Measurements from ENCODE around the gene BAHCC1.
"Not testable (repeated sequence)": the region's sequence is repeated elsewhere in the genome, so short reads cannot be mapped to it uniquely, and the experiment has no call there.

BAHCC1 gene

GRCh38 chr17:81352056-81352455 lies 43.2 kb upstream of the BAHCC1 start:
- H3K27ac ChIP-seq (ENCODE audit: low read depth, low read length); H3K27me3 ChIP-seq (ENCODE audit: control insufficient read depth in 5 of 5, insufficient read depth in 4 of 5, low read length in 5 of 5); H3K9me3 ChIP-seq (ENCODE audit: control insufficient read depth in 5 of 5, low read length in 5 of 5); H3K4me3 ChIP-seq (ENCODE audit: low read depth in 1 of 5, low read length in 5 of 5); H3K9ac ChIP-seq (ENCODE audit: low read length in 5 of 5); H3K36me3 ChIP-seq (ENCODE audit: control insufficient read depth in 5 of 5, insufficient read depth in 5 of 5, low read length in 5 of 5): not testable (repeated sequence)
- H3K4me1 ChIP-seq (ENCODE audit: control insufficient read depth in 5 of 5, insufficient read depth in 5 of 5, low read length in 5 of 5) = peaks cover 0 to 18% (median 7%) of the 10 kb centered on the region in 5 donors

DNA sequence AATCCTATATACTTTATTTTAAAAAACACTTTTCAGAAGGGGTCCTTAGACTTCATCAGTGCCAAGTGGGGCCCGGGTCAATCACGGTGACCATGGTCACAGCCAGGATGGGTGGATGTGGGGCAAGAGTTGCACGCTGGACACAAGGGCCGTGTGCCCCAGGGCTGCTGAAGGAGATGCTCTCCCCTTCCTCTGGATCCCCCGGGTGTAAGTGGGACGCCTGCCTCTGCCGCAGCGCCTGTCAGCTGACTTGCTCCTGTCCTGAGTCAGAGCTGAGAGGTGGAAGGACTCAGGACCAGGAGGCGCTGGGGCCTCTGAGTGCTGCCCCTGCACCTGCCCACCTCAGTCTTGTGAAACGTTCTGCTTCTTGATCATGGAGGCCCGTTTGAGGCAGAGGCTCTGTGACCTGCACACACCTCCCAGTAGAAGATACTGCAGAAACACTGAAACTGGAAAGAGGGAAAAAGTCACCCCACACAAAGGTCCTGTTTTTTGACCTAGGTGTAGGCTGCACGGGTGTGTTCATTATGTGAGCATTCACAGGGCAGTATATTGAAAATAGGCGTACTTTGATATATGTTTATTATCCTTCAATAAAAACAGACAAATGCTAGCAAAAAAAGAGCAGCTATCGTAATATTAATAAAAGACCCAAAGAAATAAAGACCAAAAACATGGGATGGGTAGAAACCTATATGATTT lies 40.9 kb upstream of the BAHCC1 start:
- Histone ChIP-seq H3K27ac (ENCODE audit: low read depth, low read length) (no peak overlapping the region), H3K4me3 (ENCODE audit: low read depth in 1 of 5, low read length in 5 of 5) (no peak overlapping the region), H3K27me3 (ENCODE audit: control insufficient read depth in 5 of 5, insufficient read depth in 4 of 5, low read length in 5 of 5) (no peaks in the 10 kb centered on the region), H3K4me1 (ENCODE audit: control insufficient read depth in 5 of 5, insufficient read depth in 5 of 5, low read length in 5 of 5) (peaks cover 0 to 15% (median 6%) of the 10 kb centered on the region in 5 donors), H3K9ac (ENCODE audit: low read length in 5 of 5) (no peak overlapping the region), H3K36me3 (ENCODE audit: control insufficient read depth in 5 of 5, insufficient read depth in 5 of 5, low read length in 5 of 5) (no peaks in the 10 kb centered on the region), H3K9me3 (ENCODE audit: control insufficient read depth in 5 of 5, low read length in 5 of 5) (no peaks in the 10 kb centered on the region)

DNA sequence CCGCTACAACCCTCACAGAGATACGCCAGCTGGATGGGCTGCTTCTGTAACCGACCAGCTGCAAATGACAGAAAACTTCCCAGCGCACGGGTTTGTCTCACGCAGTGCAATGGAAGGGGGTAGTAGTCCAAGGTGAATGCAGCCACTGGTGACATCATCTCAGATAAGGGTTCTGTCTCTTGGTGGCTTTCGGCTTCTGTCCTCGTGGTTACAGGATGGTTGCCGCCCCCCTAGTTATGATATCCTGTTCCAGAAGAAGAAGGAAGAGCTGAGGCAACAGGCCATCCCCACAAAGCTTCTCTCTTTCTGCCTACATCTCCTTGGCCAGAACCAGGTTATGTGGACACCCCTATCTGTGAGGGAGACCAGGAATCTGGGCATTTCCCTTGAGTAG lies 40.3 kb upstream of the BAHCC1 start:
- Histone ChIP-seq H3K36me3 (ENCODE audit: control insufficient read depth in 5 of 5, insufficient read depth in 5 of 5, low read length in 5 of 5) (no peaks in the 10 kb centered on the region), H3K27me3 (ENCODE audit: control insufficient read depth in 5 of 5, insufficient read depth in 4 of 5, low read length in 5 of 5) (no peaks in the 10 kb centered on the region), H3K4me1 (ENCODE audit: control insufficient read depth in 5 of 5, insufficient read depth in 5 of 5, low read length in 5 of 5) (peaks cover 0 to 10% (median 5%) of the 10 kb centered on the region in 5 donors), H3K9me3 (ENCODE audit: control insufficient read depth in 5 of 5, low read length in 5 of 5) (no peaks in the 10 kb centered on the region), H3K4me3 (ENCODE audit: low read depth in 1 of 5, low read length in 5 of 5) (no peak overlapping the region), H3K27ac (ENCODE audit: low read depth, low read length) (no peak overlapping the region), H3K9ac (ENCODE audit: low read length in 5 of 5) (no peak overlapping the region)

DNA sequence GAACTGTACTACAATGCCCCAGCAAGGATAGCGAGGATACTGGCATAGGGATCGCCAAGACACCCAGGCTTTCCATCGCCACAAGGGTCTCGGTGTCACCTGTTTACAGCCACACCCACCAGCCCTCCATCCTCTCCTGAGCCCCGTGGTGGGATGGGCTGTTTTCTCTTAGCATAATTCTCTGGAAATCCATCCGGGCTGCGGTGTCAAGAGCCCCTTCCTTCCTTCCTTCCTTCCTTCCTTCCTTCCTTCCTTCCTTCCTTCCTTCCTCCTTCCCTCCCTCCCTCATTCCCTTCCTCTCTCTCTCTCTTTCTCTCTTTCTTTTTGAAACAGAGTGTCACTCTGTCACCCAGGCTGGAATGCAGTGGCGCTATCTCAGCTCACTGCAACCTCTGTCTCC lies 36.0 kb upstream of the BAHCC1 start:
- no peak overlapping the region for H3K27ac ChIP-seq (ENCODE audit: low read depth, low read length)
- H3K9ac ChIP-seq (ENCODE audit: low read length in 5 of 5) = no peak overlapping the region
- peaks cover 0 to 10% (median 0%) of the 10 kb centered on the region in 5 donors for H3K4me1 ChIP-seq (ENCODE audit: control insufficient read depth in 5 of 5, insufficient read depth in 5 of 5, low read length in 5 of 5)
- H3K27me3 ChIP-seq (ENCODE audit: control insufficient read depth in 5 of 5, insufficient read depth in 4 of 5, low read length in 5 of 5) = peaks cover 0 to 4% (median 0%) of the 10 kb centered on the region in 5 donors
- no peaks in the 10 kb centered on the region for H3K9me3 ChIP-seq (ENCODE audit: control insufficient read depth in 5 of 5, low read length in 5 of 5)
- no peak overlapping the region for H3K4me3 ChIP-seq (ENCODE audit: low read depth in 1 of 5, low read length in 5 of 5)
- H3K36me3 ChIP-seq (ENCODE audit: control insufficient read depth in 5 of 5, insufficient read depth in 5 of 5, low read length in 5 of 5) = no peaks in the 10 kb centered on the region

DNA sequence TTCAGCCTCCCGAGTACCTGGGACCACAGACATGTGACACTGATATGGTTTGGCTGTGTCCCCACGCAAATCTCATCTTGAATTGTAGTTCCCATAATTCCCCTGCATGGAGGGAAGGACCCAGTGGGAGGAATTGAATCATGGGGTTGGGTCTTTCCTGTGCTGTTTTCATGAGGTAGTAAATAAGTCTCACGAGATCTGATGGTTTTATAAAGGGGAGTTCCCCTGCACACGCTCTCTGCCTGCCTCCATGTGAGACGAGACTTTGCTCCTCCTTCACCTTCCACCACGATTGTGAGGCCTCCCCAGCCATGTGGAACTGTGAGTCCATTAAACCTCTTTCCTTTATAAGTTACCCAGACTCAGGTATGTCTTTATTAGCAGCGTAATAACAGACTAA lies 33.3 kb upstream of the BAHCC1 start:
- H3K27ac ChIP-seq (ENCODE audit: low read depth, low read length) = not testable (repeated sequence)

DNA sequence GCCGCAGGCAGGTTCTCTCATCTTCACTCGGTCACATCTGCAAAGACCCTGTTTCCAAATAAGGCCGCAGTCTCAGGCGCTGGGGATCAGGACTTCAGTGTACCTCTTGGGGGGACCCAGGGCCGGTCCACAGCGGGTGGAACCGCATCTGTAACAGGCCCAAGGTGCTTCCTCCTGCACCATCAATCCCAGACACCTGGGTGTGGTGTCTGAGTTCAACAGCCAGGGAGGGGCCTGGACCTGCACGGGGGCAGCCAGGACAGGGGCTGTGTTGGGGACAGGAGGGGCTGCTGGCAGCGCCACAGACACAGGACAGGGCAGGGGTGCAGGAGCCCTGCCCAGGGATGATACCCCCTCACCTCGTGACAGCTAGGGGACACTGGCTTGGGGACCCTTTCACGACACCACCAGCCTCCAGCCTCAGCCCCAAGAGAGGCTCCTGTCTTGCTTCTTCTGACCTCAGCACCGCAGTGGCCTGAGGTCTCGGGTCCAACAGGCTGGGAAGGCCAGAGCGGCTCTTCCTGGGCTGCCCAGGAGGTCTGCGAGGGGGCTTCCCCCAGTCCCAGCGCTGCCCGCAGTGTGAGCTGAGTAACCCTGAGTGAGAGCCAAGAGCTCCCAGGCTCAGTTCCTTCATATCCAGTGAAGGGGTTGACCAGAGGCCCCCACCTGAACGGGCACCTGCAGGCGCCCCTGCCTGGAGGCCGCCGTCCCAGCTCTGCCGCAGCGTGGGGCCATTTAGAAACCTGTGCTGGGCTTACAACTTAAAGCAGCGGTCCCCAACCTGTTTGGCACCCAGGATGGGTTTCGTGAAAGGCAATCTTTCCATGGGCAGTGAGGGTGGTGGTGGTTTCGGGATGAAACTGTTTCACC lies 30.7 kb upstream of the BAHCC1 start:
- Histone ChIP-seq H3K9ac (ENCODE audit: low read length in 5 of 5) (no peak overlapping the region), H3K9me3 (ENCODE audit: control insufficient read depth in 5 of 5, low read length in 5 of 5) (no peaks in the 10 kb centered on the region), H3K4me3 (ENCODE audit: low read depth in 1 of 5, low read length in 5 of 5) (peak overlapping the region in 2 of 5 donors; percentile 47 to 49), H3K27ac (ENCODE audit: low read depth, low read length) (no peak overlapping the region), H3K27me3 (ENCODE audit: control insufficient read depth in 5 of 5, insufficient read depth in 4 of 5, low read length in 5 of 5) (peaks cover 4 to 23% (median 12%) of the 10 kb centered on the region in 5 donors), H3K4me1 (ENCODE audit: control insufficient read depth in 5 of 5, insufficient read depth in 5 of 5, low read length in 5 of 5) (peaks cover 0 to 24% (median 15%) of the 10 kb centered on the region in 5 donors), H3K36me3 (ENCODE audit: control insufficient read depth in 5 of 5, insufficient read depth in 5 of 5, low read length in 5 of 5) (no peaks in the 10 kb centered on the region)

More for the DNA sequence above, 33.3 kb upstream of the BAHCC1 start:
- Histone ChIP-seq H3K4me1 (ENCODE audit: control insufficient read depth in 5 of 5, insufficient read depth in 5 of 5, low read length in 5 of 5) (peaks cover 0 to 27% (median 15%) of the 10 kb centered on the region in 5 donors), H3K27me3 (ENCODE audit: control insufficient read depth in 5 of 5, insufficient read depth in 4 of 5, low read length in 5 of 5) (peaks cover 4 to 17% (median 12%) of the 10 kb centered on the region in 5 donors)
- not testable (repeated sequence) for H3K9ac ChIP-seq (ENCODE audit: low read length in 5 of 5); H3K9me3 ChIP-seq (ENCODE audit: control insufficient read depth in 5 of 5, low read length in 5 of 5); H3K4me3 ChIP-seq (ENCODE audit: low read depth in 1 of 5, low read length in 5 of 5); H3K36me3 ChIP-seq (ENCODE audit: control insufficient read depth in 5 of 5, insufficient read depth in 5 of 5, low read length in 5 of 5)

- H3K27ac ChIP-seq (ENCODE audit: low read depth, low read length) = no peak overlapping the region
- no peaks in the 10 kb centered on the region for H3K36me3 ChIP-seq (ENCODE audit: control insufficient read depth in 5 of 5, insufficient read depth in 5 of 5, low read length in 5 of 5)
Observed at GRCh38 chr17:81365148-81365600, 30.1 kb upstream of the BAHCC1 start.

DNA sequence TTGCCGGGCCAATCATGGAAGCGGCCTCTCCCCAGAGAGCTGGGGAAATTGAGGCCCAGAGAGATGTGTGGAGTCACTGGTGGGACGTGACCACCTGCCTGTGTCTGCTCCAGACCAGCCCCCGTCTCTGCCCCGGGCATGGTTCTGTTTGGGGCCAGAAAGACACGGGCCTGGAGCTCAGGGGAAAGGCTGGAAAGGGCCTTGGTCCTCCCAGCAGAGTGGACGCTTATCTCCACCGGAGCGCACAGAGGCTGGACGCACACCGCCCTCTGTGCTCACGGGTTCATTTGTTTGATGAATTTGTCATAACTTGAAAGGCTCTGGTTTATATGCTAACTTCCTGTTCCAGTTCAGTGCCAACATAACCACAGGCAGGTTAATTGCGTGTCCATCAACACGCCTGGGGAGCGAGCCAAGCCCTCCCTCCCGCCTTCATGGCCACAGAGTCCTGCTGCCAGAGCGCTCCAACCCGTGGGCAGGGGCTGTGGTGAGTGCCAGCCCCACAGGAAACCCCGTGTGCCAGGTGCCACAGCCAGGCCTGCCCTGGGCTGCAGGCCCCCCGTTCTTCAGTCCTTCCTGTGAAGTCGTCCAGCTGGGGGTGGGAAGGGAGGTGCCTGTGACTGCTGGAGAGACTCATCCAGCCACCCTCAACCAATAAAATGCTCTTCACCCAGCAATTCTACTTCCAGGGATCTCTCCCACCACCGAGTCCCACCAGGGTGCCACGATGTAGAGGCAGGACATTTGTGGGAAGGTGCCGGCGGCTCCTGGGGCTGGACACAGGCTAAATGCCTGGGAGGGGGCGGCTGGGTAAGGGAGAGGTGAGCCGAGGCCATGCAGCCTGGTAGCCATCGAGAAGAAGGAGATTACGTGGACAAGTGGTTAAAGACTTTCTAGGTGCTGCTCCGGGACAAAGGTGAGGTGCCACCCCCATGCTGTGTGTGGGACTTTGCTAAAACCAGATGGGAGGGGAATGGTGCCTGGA lies 29.4 kb upstream of the BAHCC1 start:
- no peak overlapping the region for H3K27ac ChIP-seq (ENCODE audit: low read depth, low read length)
- H3K9me3 ChIP-seq (ENCODE audit: control insufficient read depth in 5 of 5, low read length in 5 of 5) = no peaks in the 10 kb centered on the region
- H3K9ac ChIP-seq (ENCODE audit: low read length in 5 of 5) = peak overlapping the region in 1 of 5 donors; percentile 30
- H3K27me3 ChIP-seq (ENCODE audit: control insufficient read depth in 5 of 5, insufficient read depth in 4 of 5, low read length in 5 of 5) = peaks cover 4 to 23% (median 12%) of the 10 kb centered on the region in 5 donors
- no peaks in the 10 kb centered on the region for H3K36me3 ChIP-seq (ENCODE audit: control insufficient read depth in 5 of 5, insufficient read depth in 5 of 5, low read length in 5 of 5)
- H3K4me3 ChIP-seq (ENCODE audit: low read depth in 1 of 5, low read length in 5 of 5) = peak overlapping the region in 3 of 5 donors; percentile 34 to 49 (median 47)
- peaks cover 0 to 24% (median 15%) of the 10 kb centered on the region in 5 donors for H3K4me1 ChIP-seq (ENCODE audit: control insufficient read depth in 5 of 5, insufficient read depth in 5 of 5, low read length in 5 of 5)

More at GRCh38 chr17:81365148-81365600, 30.1 kb upstream of the BAHCC1 start:
- Histone ChIP-seq H3K9ac (ENCODE audit: low read length in 5 of 5) (peak overlapping the region in 1 of 5 donors; percentile 30), H3K4me1 (ENCODE audit: control insufficient read depth in 5 of 5, insufficient read depth in 5 of 5, low read length in 5 of 5) (peaks cover 0 to 24% (median 15%) of the 10 kb centered on the region in 5 donors), H3K27me3 (ENCODE audit: control insufficient read depth in 5 of 5, insufficient read depth in 4 of 5, low read length in 5 of 5) (peaks cover 4 to 23% (median 12%) of the 10 kb centered on the region in 5 donors), H3K4me3 (ENCODE audit: low read depth in 1 of 5, low read length in 5 of 5) (peak overlapping the region in 4 of 5 donors; percentile 34 to 49 (median 45)), H3K9me3 (ENCODE audit: control insufficient read depth in 5 of 5, low read length in 5 of 5) (no peaks in the 10 kb centered on the region)

GRCh38 chr17:81366648-81367047 lies 28.6 kb upstream of the BAHCC1 start:
- Histone ChIP-seq H3K4me3 (ENCODE audit: low read depth in 1 of 5, low read length in 5 of 5) (no peak overlapping the region), H3K9ac (ENCODE audit: low read length in 5 of 5) (no peak overlapping the region), H3K4me1 (ENCODE audit: control insufficient read depth in 5 of 5, insufficient read depth in 5 of 5, low read length in 5 of 5) (peaks cover 0 to 24% (median 15%) of the 10 kb centered on the region in 5 donors), H3K27ac (ENCODE audit: low read depth, low read length) (no peak overlapping the region), H3K36me3 (ENCODE audit: control insufficient read depth in 5 of 5, insufficient read depth in 5 of 5, low read length in 5 of 5) (no peaks in the 10 kb centered on the region), H3K27me3 (ENCODE audit: control insufficient read depth in 5 of 5, insufficient read depth in 4 of 5, low read length in 5 of 5) (peaks cover 4 to 23% (median 12%) of the 10 kb centered on the region in 5 donors), H3K9me3 (ENCODE audit: control insufficient read depth in 5 of 5, low read length in 5 of 5) (no peaks in the 10 kb centered on the region)

Measured in subcutaneous abdominal adipose tissue (tissue), 5 donors.